Measurements from ENCODE around the gene LDLR. TPM values are rescaled to one million over a fixed set of nuclear protein-coding genes. Genes with fewer than 3 reads are reported as not detected.

Gene LDLR
- total and polyA plus RNA-seq, 2 of the 4 experiments (the other 2 are of a cell fraction), result 45.2 to 53.8 TPM

- H4K5ac ChIP-seq (ENCODE audit: low read depth, low read length), result no peak overlapping the region
- H3K18ac ChIP-seq (ENCODE audit: low read depth, low read length), result no peak overlapping the region
- dilution Hi-C loops (cut with HindIII; ENCODE audit: low sequenced_read_pairs, unreplicated experiment), result no loop called here
- H4K20me1 ChIP-seq (ENCODE audit: insufficient read depth, low read length), result peaks cover 53% of the 10 kb centered on the region
- H3K4me3 ChIP-seq (ENCODE audit: insufficient read depth, low read depth, low read length), result no peak overlapping the region
- no peak overlapping the region for H3K4ac ChIP-seq (ENCODE audit: low read depth, low read length)
- H3K9me1 ChIP-seq (ENCODE audit: insufficient read depth, low read length), result peaks cover 17% of the 10 kb centered on the region
- BruUV-seq (replicated peaks), result no TSS peak
- H3K9me3 ChIP-seq (ENCODE audit: control insufficient read depth, insufficient read depth, low read length), result no peaks in the 10 kb centered on the region
- H3K4me2 ChIP-seq (ENCODE audit: low read depth, low read length), result no peak overlapping the region
- no peak overlapping the region for H3K14ac ChIP-seq (replicated peaks; ENCODE audit: low read depth, low read length)
- H2AK9ac ChIP-seq (replicated peaks; ENCODE audit: low read depth, low read length, poor library complexity), result no peak overlapping the region
- H2BK120ac ChIP-seq (ENCODE audit: low read depth, low read length), result no peak overlapping the region
- H3K9ac ChIP-seq (ENCODE audit: low read depth, low read length), result no peak overlapping the region
- intact Hi-C loops (cut with micrococcal nuclease), result no loop called here
- no peak overlapping the region for H4K91ac ChIP-seq (ENCODE audit: insufficient read depth, low read depth, low read length)
- no peak overlapping the region for H4K8ac ChIP-seq (ENCODE audit: low read depth in 2 of 2, low read length in 2 of 2)
- in situ Hi-C loops (cut with MboI; ENCODE audit: low sequenced_read_pairs), result no loop called here
- H2BK20ac ChIP-seq (ENCODE audit: low read depth, low read length), result no peak overlapping the region
- no peak overlapping the region for H2BK15ac ChIP-seq (ENCODE audit: low read depth, low read length)
- H3K36me3 ChIP-seq (ENCODE audit: control insufficient read depth, insufficient read depth, low read length), result peaks cover 31% of the 10 kb centered on the region
- no peaks in the 10 kb centered on the region for H3K27me3 ChIP-seq (ENCODE audit: control insufficient read depth, insufficient read depth, low read length)
- no peak overlapping the region for H3K23ac ChIP-seq (ENCODE audit: low read depth, low read length)
- H2AFZ ChIP-seq (replicated peaks; ENCODE audit: low read length, poor library complexity), result no peak overlapping the region
- DNase-seq (no peak), ATAC-seq (ENCODE audit: low read depth) (no peak)
- peaks cover 11% of the 10 kb centered on the region for H3K4me1 ChIP-seq (ENCODE audit: control insufficient read depth, insufficient read depth, low read length)
- H3K56ac ChIP-seq (ENCODE audit: extremely low read depth, insufficient read depth, low read length), result no peak overlapping the region
- peaks cover 26 to 72% of the 10 kb centered on the region in 2 experiments for H3K79me1 ChIP-seq (ENCODE audit: low read depth in 1 of 2, low read length in 2 of 2)
- TF ChIP-seq MXI1 (IDR thresholded peaks at IDR 0.05; ENCODE audit: borderline replicate concordance, low read depth, low read length) (no peak), POLR2A (IDR thresholded peaks at IDR 0.05; ENCODE audit: low read depth, low read length) (no peak), CTCF (conservative IDR thresholded peaks at IDR 0.05; ENCODE audit: low read depth, low read length) (no peak)
- H2AK5ac ChIP-seq (ENCODE audit: low read depth, low read length), result no peak overlapping the region
- WGBS, 2 experiments (ENCODE audit: extremely low coverage in 2 of 2, insufficient read length in 1 of 2), result no CpG with 5 or more reads among the region's 3 CpGs
- ChIA-PET CTCF (no interaction called here), POLR2A (ENCODE audit: unreplicated experiment) (no interaction called here)
- H3K27ac ChIP-seq (ENCODE audit: insufficient read depth, low read length), result no peak overlapping the region
- no peak overlapping the region for H2BK5ac ChIP-seq (ENCODE audit: low read depth, low read length, poor library complexity, severe bottlenecking)
Observed at GRCh38 chr19:11098861-11099260, 9.6 kb downstream of the LDLR start.
